Osteoblast (primary cell): ENCODE results near the gene MPND. TPM values are rescaled to one million over a fixed set of nuclear protein-coding genes. Genes with fewer than 3 reads are reported as not detected.
A peak's percentile ranks its signal among the peaks of the same experiment; 100 is the strongest.
"Not testable (repeated sequence)": the region's sequence is repeated elsewhere in the genome, so short reads cannot be mapped to it uniquely, and the experiment has no call there.

Experiments used
- DNase-seq: peaks from one replicate; pipeline ENCODE4 v3.0.0; 2011; ENCODE audit warnings: low spot score, mixed read lengths; ENCODE audit not compliant: insufficient read length; ENCODE audit errors: missing footprints
- H2AFZ ChIP-seq: 2 replicates; pipeline ENCODE4 v1.6.0; 2011; ENCODE audit warnings: mild to moderate bottlenecking, low read length
- H3K27ac ChIP-seq: 2 replicates; pipeline ENCODE4 v1.5.1; 2011; ENCODE audit warnings: mild to moderate bottlenecking, low read depth, low read length, moderate library complexity
- H3K27me3 ChIP-seq: 2 replicates; pipeline ENCODE4 v1.6.0; 2012; ENCODE audit warnings: mild to moderate bottlenecking, control low read depth, inconsistent platforms, low read length, moderate library complexity; ENCODE audit not compliant: insufficient read depth
- H3K36me3 ChIP-seq: 2 replicates; pipeline ENCODE4 v1.5.1; 2011; ENCODE audit warnings: mild to moderate bottlenecking, low read length, control low read depth, moderate library complexity; ENCODE audit not compliant: insufficient read depth
- H3K4me1 ChIP-seq: 2 replicates; pipeline ENCODE4 v1.5.1; 2011; ENCODE audit warnings: mild to moderate bottlenecking, low read length, control low read depth, moderate library complexity; ENCODE audit not compliant: insufficient read depth
- H3K4me2 ChIP-seq: 2 replicates; pipeline ENCODE4 v1.6.0; 2011; ENCODE audit warnings: mild to moderate bottlenecking, low read length; ENCODE audit not compliant: insufficient read depth
- H3K4me3 ChIP-seq: fragments of 200-600 bp; sonication (generic); 3 replicates; pipeline ENCODE4 v1.5.1; 2012; ENCODE audit warnings: mild to moderate bottlenecking, low read length, inconsistent platforms; ENCODE audit not compliant: insufficient read depth
- H3K79me2 ChIP-seq: 2 replicates; pipeline ENCODE4 v1.6.0; 2012; ENCODE audit warnings: mild to moderate bottlenecking, low read length, control low read depth, inconsistent platforms; ENCODE audit not compliant: insufficient read depth
- H3K9me3 ChIP-seq: 2 replicates; pipeline ENCODE4 v1.5.1; 2011; ENCODE audit warnings: low read depth, low read length, control low read depth
- H4K20me1 ChIP-seq: 2 replicates; pipeline ENCODE4 v1.6.0; 2012; ENCODE audit warnings: mild to moderate bottlenecking, low read length, control low read depth; ENCODE audit not compliant: insufficient read depth
- total RNA-seq: library from RNA; depleted of rRNA; stranded (reverse); fragments of >200 nt; gene quantifications from 2 replicates; pipeline ENCODE4 v1.2.3, GENCODE V29; 2012
- TF ChIP-seq, protein P1 (sequence below): IDR thresholded peaks from 2 replicates; pipeline ENCODE4 v1.5.1; 2011; ENCODE audit warnings: mild to moderate bottlenecking, low read depth, low read length, moderate library complexity; ENCODE audit errors: extremely low read depth

The MPND gene
- total RNA-seq, 1 donor = 6.9 TPM

DNA sequence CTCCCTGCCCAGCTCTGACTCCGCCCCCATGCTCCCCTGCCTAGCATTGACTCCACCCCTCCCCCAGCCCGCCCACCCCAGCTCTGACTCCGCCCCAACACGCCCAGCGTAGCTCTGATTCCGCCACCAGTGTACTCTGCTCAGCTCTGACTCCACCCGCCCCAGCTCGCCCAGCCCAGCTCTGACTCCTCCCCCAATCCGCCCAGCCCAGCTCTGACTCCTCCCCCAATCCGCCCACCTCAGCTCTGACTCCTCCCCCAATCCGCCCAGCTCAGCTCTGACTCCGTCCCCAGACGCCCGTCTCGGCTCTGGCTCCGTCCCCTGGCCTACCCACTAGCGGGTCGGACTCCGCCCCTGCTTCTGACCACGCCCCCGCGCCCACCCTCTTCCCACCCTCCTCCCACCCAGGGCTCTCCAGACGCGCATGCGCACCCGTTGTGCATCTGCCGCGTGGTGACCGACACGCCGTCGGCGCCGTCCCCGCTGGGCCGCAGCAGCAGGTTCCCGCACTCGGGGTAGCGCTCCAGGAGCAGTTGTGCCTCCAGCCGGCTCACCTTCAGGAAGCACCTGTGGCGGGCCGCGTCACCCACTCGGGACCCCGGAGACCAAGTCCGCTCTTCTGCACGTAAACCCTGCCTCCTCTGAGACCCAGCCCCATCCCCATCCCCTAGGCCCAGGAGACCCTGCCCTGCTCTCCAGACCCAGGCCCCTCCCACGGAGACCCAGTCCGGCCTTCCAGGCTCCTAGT is 14.9 kb upstream of the MPND start:
- peak overlapping the region; percentile 85 for H2AFZ ChIP-seq
- DNase-seq = peak; percentile 95
- H4K20me1 ChIP-seq = no peaks in the 10 kb centered on the region
- peaks cover 5% of the 10 kb centered on the region for H3K4me1 ChIP-seq
- no peaks in the 10 kb centered on the region for H3K9me3 ChIP-seq
- H3K79me2 ChIP-seq = no peaks in the 10 kb centered on the region
- H3K36me3 ChIP-seq = no peaks in the 10 kb centered on the region
- H3K4me2 ChIP-seq = peak overlapping the region; percentile 89
- no peak overlapping the region for H3K27ac ChIP-seq
- peaks cover 10% of the 10 kb centered on the region for H3K27me3 ChIP-seq
- peak overlapping the region; percentile 69 for H3K4me3 ChIP-seq
- TF ChIP-seq, protein P1, sequence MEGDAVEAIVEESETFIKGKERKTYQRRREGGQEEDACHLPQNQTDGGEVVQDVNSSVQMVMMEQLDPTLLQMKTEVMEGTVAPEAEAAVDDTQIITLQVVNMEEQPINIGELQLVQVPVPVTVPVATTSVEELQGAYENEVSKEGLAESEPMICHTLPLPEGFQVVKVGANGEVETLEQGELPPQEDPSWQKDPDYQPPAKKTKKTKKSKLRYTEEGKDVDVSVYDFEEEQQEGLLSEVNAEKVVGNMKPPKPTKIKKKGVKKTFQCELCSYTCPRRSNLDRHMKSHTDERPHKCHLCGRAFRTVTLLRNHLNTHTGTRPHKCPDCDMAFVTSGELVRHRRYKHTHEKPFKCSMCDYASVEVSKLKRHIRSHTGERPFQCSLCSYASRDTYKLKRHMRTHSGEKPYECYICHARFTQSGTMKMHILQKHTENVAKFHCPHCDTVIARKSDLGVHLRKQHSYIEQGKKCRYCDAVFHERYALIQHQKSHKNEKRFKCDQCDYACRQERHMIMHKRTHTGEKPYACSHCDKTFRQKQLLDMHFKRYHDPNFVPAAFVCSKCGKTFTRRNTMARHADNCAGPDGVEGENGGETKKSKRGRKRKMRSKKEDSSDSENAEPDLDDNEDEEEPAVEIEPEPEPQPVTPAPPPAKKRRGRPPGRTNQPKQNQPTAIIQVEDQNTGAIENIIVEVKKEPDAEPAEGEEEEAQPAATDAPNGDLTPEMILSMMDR = no peak

DNA sequence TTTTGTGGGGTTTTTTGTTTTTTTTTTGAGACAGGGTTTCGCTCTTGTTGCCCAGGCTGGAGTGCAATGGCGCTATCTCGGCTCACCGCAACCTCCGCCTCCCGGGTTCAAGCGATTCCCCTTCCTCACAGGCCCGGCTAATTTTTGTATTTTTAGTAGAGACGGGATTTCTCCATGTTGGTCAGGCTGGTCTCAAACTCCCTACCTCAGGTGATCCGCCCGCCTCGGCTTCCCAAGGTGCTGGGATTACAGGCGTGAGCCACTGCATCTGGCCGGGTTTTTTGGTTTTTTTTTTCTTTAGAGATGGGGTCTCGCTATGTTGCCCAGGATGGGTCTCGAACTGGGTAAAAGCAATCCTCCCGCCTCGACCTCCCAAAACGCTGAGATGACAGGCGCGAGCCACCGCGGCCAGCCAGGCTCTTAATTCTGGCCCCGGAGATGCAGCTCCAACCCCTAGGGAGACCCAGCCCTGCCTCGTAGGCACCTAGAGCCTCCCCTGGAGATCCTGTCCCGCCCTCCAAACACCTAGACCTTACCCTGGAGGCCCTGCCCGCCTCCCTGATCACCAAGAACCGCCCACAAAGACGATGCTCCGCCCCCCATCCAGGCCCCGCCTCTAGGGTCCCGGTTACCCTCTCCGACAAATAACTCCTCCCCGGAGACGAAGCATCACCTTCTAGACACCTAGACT is 14.2 kb upstream of the MPND start:
- H3K27me3 ChIP-seq = peaks cover 10% of the 10 kb centered on the region
- H3K36me3 ChIP-seq, H3K27ac ChIP-seq, H3K79me2 ChIP-seq, H3K4me1 ChIP-seq, H4K20me1 ChIP-seq, H3K9me3 ChIP-seq: not testable (repeated sequence)
- H3K4me2 ChIP-seq = peak overlapping the region; percentile 89
- H3K4me3 ChIP-seq = peak overlapping the region; percentile 69
- H2AFZ ChIP-seq = peak overlapping the region; percentile 85
- DNase-seq = peak; percentile 62

DNA sequence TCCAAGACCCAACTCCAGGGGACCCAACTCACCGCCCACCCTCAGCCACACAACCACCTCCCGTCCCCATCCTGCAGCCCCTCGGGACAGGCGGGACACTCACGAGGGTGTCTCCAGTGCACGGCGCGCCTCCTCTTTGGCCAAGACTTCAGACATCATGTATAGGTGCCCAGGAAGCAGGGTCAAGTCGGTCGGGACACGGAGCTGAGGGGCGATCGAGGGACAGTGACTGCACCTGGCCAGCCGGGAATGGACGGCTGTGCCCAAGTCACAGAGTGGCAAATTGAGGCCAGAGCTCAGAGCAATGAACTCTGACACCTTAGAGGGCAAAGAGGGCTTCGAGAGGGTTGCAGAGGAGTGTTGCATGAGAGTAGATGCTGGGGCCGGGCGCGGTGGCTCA is 13.5 kb upstream of the MPND start:
- Histone ChIP-seq H3K4me2 (no peak overlapping the region), H3K27ac (no peak overlapping the region), H4K20me1 (no peaks in the 10 kb centered on the region), H3K9me3 (no peaks in the 10 kb centered on the region), H3K36me3 (no peaks in the 10 kb centered on the region), H3K79me2 (no peaks in the 10 kb centered on the region), H3K4me3 (no peak overlapping the region), H2AFZ (no peak overlapping the region), H3K27me3 (peaks cover 10% of the 10 kb centered on the region), H3K4me1 (peaks cover 5% of the 10 kb centered on the region)
- peak; percentile 56 for DNase-seq
- TF ChIP-seq, protein P1 = no peak

DNA sequence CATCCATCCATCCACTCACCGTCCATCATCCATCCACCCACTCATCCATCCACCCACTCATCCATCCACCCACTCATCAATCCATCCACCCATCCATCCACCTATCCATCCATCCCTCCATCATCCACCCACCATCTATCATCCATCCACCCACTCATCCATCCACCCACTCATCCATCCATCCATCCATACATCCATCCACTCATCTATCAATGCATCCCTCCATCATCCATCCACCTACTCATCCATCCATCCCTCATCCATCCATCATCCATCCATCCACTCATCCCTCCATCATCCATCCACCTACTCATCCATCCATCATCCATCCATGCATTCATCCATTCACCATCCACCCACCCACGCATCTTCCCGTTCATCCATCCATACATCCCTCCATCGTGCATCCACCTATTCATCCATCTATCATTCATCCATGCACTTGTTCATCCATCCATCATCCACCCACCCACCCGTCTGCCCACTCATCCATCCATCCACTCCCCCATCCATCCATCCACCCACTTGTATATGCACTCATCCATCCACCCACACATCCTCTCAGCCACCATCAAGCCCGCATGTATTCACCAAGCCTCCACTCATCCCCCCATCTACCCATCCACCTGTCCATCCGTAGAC is 8.3 kb upstream of the MPND start:
- Histone ChIP-seq H3K4me1 (peaks cover 5% of the 10 kb centered on the region), H3K79me2 (no peaks in the 10 kb centered on the region), H3K36me3 (no peaks in the 10 kb centered on the region), H3K9me3 (no peaks in the 10 kb centered on the region), H4K20me1 (no peaks in the 10 kb centered on the region), H3K27me3 (no peaks in the 10 kb centered on the region), H2AFZ (no peak overlapping the region), H3K4me3 (no peak overlapping the region), H3K27ac (no peak overlapping the region), H3K4me2 (no peak overlapping the region)
- no peak for DNase-seq
- TF ChIP-seq, protein P1 = no peak
